Hepatocyte (in vitro differentiated cells): ENCODE results near the gene F11R.

Experiments
- EZH2 ChIP-seq: fragments of 200-600 bp; sonication (generic); IDR thresholded peaks from 2 replicates; pipeline ENCODE4 v1.6.1; 2016; ENCODE audit warnings: antibody characterized with exemption, mild to moderate bottlenecking, borderline replicate concordance
- EZH2phosphoT487 ChIP-seq: fragments of 200-600 bp; sonication (generic); IDR thresholded peaks from one replicate; pipeline ENCODE4 v1.6.1; 2018; ENCODE audit warnings: antibody characterized with exemption, mild to moderate bottlenecking, low read depth, moderate library complexity; ENCODE audit not compliant: unreplicated experiment, severe bottlenecking
- TF ChIP-seq, protein P1 (sequence below): fragments of 200-600 bp; sonication (generic); IDR thresholded peaks from 2 replicates; pipeline ENCODE4 v1.5.1; 2016; ENCODE audit warnings: antibody characterized with exemption, mild to moderate bottlenecking; ENCODE audit not compliant: poor library complexity

DNA sequence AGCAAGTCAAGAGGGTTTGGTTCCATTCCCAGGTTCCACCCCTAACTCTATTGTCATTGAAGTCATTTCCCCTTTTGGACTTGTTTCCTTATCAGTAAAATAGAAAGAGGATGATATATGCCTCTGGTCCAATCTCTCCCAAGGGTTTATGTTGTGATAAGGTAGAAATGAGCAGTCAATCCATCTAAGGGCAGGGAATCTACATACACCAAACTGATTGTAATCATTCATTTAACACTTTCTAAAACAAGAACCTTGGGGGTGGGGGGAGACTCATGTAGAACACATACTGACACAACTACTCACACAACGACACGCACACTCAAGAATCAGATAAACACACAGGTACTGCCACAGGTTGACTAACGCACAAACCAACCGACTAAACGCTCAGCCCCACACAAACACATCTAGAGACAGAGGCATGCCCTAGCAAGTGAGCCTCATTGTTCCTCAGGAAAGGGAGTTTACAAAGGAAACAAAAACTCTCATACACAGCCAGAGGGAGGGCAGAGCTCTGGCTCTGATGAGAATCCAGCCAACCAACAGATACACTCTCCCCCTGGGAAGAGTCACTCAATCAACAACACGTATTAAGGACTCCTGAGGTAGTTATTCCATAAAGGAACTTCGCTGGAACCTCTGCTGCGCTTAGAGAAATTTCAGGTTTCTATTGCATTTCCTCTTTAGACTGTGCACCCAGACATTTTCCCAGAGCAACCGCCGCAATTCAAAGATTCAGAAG, 1.0 kb downstream of the F11R start:
- TF ChIP-seq, protein P1, sequence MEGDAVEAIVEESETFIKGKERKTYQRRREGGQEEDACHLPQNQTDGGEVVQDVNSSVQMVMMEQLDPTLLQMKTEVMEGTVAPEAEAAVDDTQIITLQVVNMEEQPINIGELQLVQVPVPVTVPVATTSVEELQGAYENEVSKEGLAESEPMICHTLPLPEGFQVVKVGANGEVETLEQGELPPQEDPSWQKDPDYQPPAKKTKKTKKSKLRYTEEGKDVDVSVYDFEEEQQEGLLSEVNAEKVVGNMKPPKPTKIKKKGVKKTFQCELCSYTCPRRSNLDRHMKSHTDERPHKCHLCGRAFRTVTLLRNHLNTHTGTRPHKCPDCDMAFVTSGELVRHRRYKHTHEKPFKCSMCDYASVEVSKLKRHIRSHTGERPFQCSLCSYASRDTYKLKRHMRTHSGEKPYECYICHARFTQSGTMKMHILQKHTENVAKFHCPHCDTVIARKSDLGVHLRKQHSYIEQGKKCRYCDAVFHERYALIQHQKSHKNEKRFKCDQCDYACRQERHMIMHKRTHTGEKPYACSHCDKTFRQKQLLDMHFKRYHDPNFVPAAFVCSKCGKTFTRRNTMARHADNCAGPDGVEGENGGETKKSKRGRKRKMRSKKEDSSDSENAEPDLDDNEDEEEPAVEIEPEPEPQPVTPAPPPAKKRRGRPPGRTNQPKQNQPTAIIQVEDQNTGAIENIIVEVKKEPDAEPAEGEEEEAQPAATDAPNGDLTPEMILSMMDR, result no peak
- TF ChIP-seq EZH2, result no peak
- no peak for TF ChIP-seq EZH2phosphoT487
